T-helper 1 cell treated with Interleukin-12 subunit alpha and Interleukin-12 subunit beta and Interleukin-4 antibody, amounts not matched to agents 30 μg/mL and 1 μg/mL, for 36 hours (primary cell): Measurements from ENCODE around the gene OBP2B.
"Not testable (repeated sequence)": the region's sequence is repeated elsewhere in the genome, so short reads cannot be mapped to it uniquely, and the experiment has no call there.

Source experiments
- H3K27ac Mint-ChIP-seq: one replicate; pipeline ENCODE4 v1.8.0; 2021; ENCODE audit warnings: mild to moderate bottlenecking, mixed read lengths
- H3K27me3 Mint-ChIP-seq: one replicate; pipeline ENCODE4 v1.8.0; 2021; ENCODE audit warnings: low read depth, mixed read lengths
- H3K36me3 Mint-ChIP-seq: one replicate; pipeline ENCODE4 v1.8.0; 2021; ENCODE audit warnings: low read depth, mixed read lengths
- H3K4me1 Mint-ChIP-seq: one replicate; pipeline ENCODE4 v1.8.0; 2021; ENCODE audit warnings: low read depth, mixed read lengths
- H3K4me3 Mint-ChIP-seq: one replicate; pipeline ENCODE4 v1.8.0; 2021; ENCODE audit warnings: mild to moderate bottlenecking, moderate library complexity, mixed read lengths
- H3K9me3 Mint-ChIP-seq: one replicate; pipeline ENCODE4 v1.8.0; 2021; ENCODE audit warnings: mixed read lengths

OBP2B gene

DNA sequence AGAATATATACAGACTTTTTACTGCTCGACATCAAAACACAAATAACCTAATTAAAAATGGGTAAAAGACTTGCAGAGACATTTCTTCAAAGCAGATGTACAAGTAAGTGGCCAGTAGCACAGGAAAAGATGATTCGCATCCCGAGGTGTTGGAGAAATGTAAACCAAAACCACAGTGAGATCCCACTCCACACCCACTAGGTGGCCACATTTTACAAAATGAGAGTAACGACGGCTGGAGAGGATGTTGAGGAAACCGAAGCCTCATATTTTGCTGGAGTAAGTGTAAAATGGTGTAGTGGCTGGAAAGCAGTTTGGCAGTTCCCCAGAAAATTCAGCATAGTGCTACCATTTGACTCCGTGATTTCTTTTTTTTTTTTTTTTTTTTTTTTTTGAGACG lies 24.1 kb downstream of the OBP2B start:
- Mint-ChIP-seq H3K27ac (peak overlapping the region; percentile 24), H3K36me3 (no peaks in the 10 kb centered on the region), H3K4me3 (peak overlapping the region; percentile 12), H3K27me3 (peaks cover 52% of the 10 kb centered on the region), H3K4me1 (peaks cover 16% of the 10 kb centered on the region), H3K9me3 (no peaks in the 10 kb centered on the region)

- Mint-ChIP-seq H3K27me3 (peaks cover 47% of the 10 kb centered on the region), H3K36me3 (no peaks in the 10 kb centered on the region)
Observed at GRCh38 chr9:133182151-133182550, 26.9 kb downstream of the OBP2B start.

GRCh38 chr9:133181561-133181960 lies 27.5 kb downstream of the OBP2B start:
- peaks cover 19% of the 10 kb centered on the region for H3K4me1 Mint-ChIP-seq
- no peak overlapping the region for H3K27ac Mint-ChIP-seq
- H3K9me3 Mint-ChIP-seq: no peaks in the 10 kb centered on the region
- H3K4me3 Mint-ChIP-seq: no peak overlapping the region
- peaks cover 46% of the 10 kb centered on the region for H3K27me3 Mint-ChIP-seq
- H3K36me3 Mint-ChIP-seq: no peaks in the 10 kb centered on the region

More at GRCh38 chr9:133182151-133182550, 26.9 kb downstream of the OBP2B start:
- Mint-ChIP-seq H3K4me1 (peaks cover 19% of the 10 kb centered on the region), H3K9me3 (no peaks in the 10 kb centered on the region), H3K27ac (no peak overlapping the region), H3K4me3 (no peak overlapping the region)

DNA sequence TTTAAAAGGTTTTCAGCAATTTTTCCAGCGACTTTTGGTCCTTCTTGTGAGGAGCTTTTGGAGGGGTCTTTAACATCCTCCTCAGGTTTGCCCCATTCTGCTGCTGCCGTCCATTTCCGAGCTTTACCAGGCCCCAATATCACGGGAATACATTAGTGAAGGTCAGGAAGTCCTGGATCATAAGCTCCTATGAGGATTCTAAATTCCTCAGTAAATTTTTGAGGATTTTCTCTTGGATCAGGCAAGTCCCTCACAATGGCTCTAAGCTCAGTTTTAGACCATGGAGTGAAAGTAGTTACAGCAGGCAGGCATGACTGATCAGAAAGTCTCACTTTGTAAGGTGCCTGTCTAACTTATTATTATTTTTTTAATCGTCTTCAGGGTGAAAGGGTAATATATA lies 28.1 kb downstream of the OBP2B start:
- H3K4me1 Mint-ChIP-seq: peaks cover 17% of the 10 kb centered on the region
- H3K9me3 Mint-ChIP-seq: no peaks in the 10 kb centered on the region
- no peak overlapping the region for H3K4me3 Mint-ChIP-seq
- H3K27ac Mint-ChIP-seq: no peak overlapping the region
- H3K27me3 Mint-ChIP-seq: peaks cover 46% of the 10 kb centered on the region
- H3K36me3 Mint-ChIP-seq: no peaks in the 10 kb centered on the region

GRCh38 chr9:133173056-133173455 lies 36.0 kb downstream of the OBP2B start:
- Mint-ChIP-seq H3K4me1 (no peaks in the 10 kb centered on the region), H3K36me3 (no peaks in the 10 kb centered on the region), H3K4me3 (no peak overlapping the region), H3K27ac (no peak overlapping the region), H3K9me3 (no peaks in the 10 kb centered on the region), H3K27me3 (peaks cover 30% of the 10 kb centered on the region)

- Mint-ChIP-seq H3K36me3 (no peaks in the 10 kb centered on the region), H3K9me3 (no peaks in the 10 kb centered on the region), H3K27me3 (peaks cover 23% of the 10 kb centered on the region), H3K4me3 (no peak overlapping the region), H3K4me1 (no peaks in the 10 kb centered on the region), H3K27ac (no peak overlapping the region)
Observed at GRCh38 chr9:133171161-133171961, 37.7 kb downstream of the OBP2B start.

DNA sequence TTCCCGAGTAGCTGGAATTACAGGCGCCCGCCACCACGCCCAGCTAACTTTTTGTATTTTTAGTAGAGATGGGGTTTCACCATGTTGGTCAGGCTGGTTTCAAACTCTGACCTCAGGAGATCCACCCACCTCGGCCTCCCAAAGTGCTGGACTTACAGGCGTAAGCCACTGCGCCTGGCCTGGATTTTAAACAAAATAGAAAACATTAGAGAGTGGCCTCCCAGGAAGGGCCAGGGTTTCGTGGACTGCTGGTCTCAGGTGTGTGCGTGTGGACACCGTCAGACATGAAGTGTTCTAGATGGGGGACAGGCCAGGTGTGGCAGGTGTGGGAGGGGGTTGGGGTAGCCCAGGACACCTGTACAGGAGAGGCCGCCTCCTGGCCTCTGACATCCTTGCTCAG lies 38.3 kb downstream of the OBP2B start:
- Mint-ChIP-seq H3K36me3 (no peaks in the 10 kb centered on the region), H3K27ac (no peak overlapping the region), H3K4me3 (no peak overlapping the region), H3K27me3 (peaks cover 18% of the 10 kb centered on the region), H3K9me3 (no peaks in the 10 kb centered on the region), H3K4me1 (no peaks in the 10 kb centered on the region)

- H3K9me3 Mint-ChIP-seq, H3K4me3 Mint-ChIP-seq, H3K27ac Mint-ChIP-seq, H3K36me3 Mint-ChIP-seq, H3K4me1 Mint-ChIP-seq: not testable (repeated sequence)
- peaks cover 17% of the 10 kb centered on the region for H3K27me3 Mint-ChIP-seq
Observed at GRCh38 chr9:133169687-133170086, 39.4 kb downstream of the OBP2B start.

GRCh38 chr9:133169102-133169501 lies 39.9 kb downstream of the OBP2B start:
- Mint-ChIP-seq H3K27ac (no peak overlapping the region), H3K4me1 (no peaks in the 10 kb centered on the region), H3K9me3 (no peaks in the 10 kb centered on the region)

DNA sequence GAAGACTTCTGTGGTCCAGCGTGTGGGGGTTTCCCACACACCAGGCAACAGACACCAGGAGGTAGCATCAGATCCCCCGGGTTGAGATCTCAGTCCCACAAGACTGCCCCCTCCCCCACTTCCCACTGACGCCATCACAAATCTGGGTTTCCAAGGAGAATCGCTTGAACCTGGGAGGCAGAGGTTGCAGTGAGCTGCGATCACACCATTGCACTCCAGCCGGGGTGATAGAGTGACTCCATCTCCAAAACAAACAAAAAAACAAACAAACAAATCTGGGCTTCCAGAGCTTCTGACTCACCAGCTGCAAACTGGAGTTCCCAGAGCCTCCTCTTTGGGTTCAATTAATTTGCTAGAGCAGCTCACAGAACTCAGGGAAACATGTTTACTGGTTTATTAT lies 40.6 kb downstream of the OBP2B start:
- H3K36me3 Mint-ChIP-seq: no peaks in the 10 kb centered on the region
- no peaks in the 10 kb centered on the region for H3K9me3 Mint-ChIP-seq
- H3K4me1 Mint-ChIP-seq: peaks cover 2% of the 10 kb centered on the region
- peaks cover 10% of the 10 kb centered on the region for H3K27me3 Mint-ChIP-seq
- H3K4me3 Mint-ChIP-seq: no peak overlapping the region
- no peak overlapping the region for H3K27ac Mint-ChIP-seq

More at GRCh38 chr9:133169102-133169501, 39.9 kb downstream of the OBP2B start:
- Mint-ChIP-seq H3K36me3 (no peaks in the 10 kb centered on the region), H3K4me3 (no peak overlapping the region), H3K27me3 (peaks cover 14% of the 10 kb centered on the region)

- Mint-ChIP-seq H3K27ac (no peak overlapping the region), H3K4me1 (peaks cover 2% of the 10 kb centered on the region), H3K27me3 (peaks cover 10% of the 10 kb centered on the region), H3K4me3 (no peak overlapping the region), H3K9me3 (no peaks in the 10 kb centered on the region), H3K36me3 (no peaks in the 10 kb centered on the region)
Observed at GRCh38 chr9:133167769-133168168, 41.3 kb downstream of the OBP2B start.

GRCh38 chr9:133167096-133167730 lies 41.8 kb downstream of the OBP2B start:
- peaks cover 7% of the 10 kb centered on the region for H3K27me3 Mint-ChIP-seq
- H3K27ac Mint-ChIP-seq: no peak overlapping the region
- no peaks in the 10 kb centered on the region for H3K9me3 Mint-ChIP-seq
- no peak overlapping the region for H3K4me3 Mint-ChIP-seq
- peaks cover 2% of the 10 kb centered on the region for H3K4me1 Mint-ChIP-seq
- H3K36me3 Mint-ChIP-seq: no peaks in the 10 kb centered on the region

GRCh38 chr9:133166392-133166791 lies 42.7 kb downstream of the OBP2B start:
- no peaks in the 10 kb centered on the region for H3K9me3 Mint-ChIP-seq
- H3K4me3 Mint-ChIP-seq: no peak overlapping the region
- H3K4me1 Mint-ChIP-seq: peaks cover 2% of the 10 kb centered on the region
- H3K27me3 Mint-ChIP-seq: peaks cover 4% of the 10 kb centered on the region
- no peak overlapping the region for H3K27ac Mint-ChIP-seq
- no peaks in the 10 kb centered on the region for H3K36me3 Mint-ChIP-seq

GRCh38 chr9:133165452-133165730 lies 43.7 kb downstream of the OBP2B start:
- no peaks in the 10 kb centered on the region for H3K9me3 Mint-ChIP-seq

DNA sequence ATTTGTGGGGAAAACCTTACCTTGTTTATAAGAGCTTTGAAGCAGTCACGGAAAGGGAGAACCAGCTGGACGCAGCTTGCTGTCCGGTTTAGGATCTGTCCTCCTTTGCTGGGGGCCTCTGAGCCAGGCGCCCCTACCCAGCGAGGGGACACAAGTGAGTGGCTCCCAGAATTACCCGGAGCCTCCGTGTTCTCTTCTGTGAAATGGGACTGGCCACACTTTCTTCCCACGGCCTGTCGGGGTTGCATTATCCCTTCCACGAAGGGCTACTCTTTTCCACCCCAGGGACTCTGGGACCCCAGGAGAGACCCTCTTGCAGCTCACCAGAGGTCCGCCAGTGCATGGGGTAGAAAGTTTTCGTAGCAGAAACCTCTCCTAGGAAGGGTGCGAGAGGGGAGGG lies 44.9 kb downstream of the OBP2B start:
- Mint-ChIP-seq H3K27me3 (peaks cover 4% of the 10 kb centered on the region), H3K4me1 (peaks cover 2% of the 10 kb centered on the region), H3K4me3 (peak overlapping the region; percentile 73), H3K36me3 (peaks cover 6% of the 10 kb centered on the region), H3K9me3 (no peaks in the 10 kb centered on the region), H3K27ac (no peak overlapping the region)

More at GRCh38 chr9:133165452-133165730, 43.7 kb downstream of the OBP2B start:
- H3K36me3 Mint-ChIP-seq: peaks cover 3% of the 10 kb centered on the region
- H3K27ac Mint-ChIP-seq: no peak overlapping the region
- no peak overlapping the region for H3K4me3 Mint-ChIP-seq
- H3K4me1 Mint-ChIP-seq: peaks cover 2% of the 10 kb centered on the region
- peaks cover 4% of the 10 kb centered on the region for H3K27me3 Mint-ChIP-seq
